T1000 (cell line): Measurements from ENCODE around the gene PCYT2.
A peak's percentile ranks its signal among the peaks of the same experiment; 100 is the strongest.

Source experiments
- DNase-seq: peaks from one replicate; lab custom pipeline; 2025; ENCODE audit warnings: mixed read lengths; lab: John Stamatoyannopoulos, UW

PCYT2 gene

DNA sequence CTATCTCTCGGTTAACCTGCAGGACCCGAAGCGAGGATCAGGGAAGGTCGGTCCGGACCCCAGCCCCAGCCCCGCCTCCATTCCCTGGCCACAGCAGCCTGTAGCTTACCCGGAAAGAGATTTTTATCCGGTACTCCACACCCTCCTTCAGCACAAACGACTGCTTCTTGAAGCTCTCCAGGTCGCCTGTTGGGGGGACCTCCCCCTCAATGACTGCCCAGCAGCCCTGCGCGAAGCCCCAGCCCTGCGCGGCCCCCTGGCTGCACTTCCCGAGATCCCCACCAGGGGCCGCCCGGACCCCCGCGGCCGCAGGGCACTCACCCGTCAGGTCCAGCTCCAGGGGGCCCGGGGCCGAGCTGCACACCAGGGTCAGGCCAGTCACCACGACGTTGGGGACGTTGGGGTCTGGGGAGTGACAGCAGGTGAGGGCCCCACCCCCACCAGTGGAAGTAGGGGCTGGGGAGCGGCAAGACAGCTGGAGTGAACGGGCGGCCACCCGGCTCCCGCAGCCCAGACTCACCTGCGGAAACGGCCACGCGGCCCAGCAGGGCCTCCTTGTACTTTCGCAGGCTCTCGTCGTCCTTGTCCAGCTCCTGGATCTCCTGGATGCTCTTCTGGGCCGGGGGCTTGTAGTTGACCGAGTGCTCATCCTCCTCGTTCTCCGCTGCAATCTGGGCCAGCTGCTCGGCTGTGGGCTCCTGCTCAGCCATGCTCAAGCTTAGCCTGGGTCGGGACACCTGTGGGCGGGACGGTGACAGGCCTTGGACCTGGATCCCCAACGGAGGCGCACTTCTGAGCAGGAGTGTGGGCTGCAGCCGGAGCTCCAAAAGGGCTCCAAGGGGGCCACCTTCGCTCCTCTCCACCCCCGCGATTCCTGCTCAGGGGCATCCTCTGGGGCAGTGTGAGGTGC, 41.7 kb downstream of the PCYT2 start:
- peak; percentile 61 for DNase-seq

DNA sequence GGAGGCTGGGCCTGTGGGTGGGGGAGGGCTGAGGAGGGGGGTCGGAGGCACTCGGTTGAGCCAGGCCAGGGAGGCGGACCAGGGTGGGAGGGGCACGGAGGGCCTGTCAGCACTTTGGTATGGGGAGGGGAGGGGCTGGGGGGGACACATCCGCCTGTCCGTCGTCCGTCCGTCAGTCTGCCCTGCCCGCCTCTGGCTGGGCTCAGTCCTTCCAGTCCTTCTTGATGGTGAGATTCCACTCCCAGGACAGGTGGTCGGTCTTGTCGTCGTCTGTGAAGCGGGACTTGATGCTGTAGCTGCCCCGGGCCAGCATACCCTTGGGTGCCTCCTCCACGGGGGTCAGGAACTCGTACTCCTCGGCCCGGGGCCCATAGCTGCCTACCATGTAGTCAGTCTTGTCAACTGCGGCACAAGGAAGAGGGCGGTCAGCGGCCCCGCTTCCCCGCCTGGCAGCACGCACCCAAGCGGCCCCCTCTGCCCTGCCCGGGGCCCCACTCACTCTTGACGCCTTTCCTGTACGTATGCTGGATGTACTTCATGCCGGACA, 42.5 kb downstream of the PCYT2 start:
- peak; percentile 77 for DNase-seq

DNA sequence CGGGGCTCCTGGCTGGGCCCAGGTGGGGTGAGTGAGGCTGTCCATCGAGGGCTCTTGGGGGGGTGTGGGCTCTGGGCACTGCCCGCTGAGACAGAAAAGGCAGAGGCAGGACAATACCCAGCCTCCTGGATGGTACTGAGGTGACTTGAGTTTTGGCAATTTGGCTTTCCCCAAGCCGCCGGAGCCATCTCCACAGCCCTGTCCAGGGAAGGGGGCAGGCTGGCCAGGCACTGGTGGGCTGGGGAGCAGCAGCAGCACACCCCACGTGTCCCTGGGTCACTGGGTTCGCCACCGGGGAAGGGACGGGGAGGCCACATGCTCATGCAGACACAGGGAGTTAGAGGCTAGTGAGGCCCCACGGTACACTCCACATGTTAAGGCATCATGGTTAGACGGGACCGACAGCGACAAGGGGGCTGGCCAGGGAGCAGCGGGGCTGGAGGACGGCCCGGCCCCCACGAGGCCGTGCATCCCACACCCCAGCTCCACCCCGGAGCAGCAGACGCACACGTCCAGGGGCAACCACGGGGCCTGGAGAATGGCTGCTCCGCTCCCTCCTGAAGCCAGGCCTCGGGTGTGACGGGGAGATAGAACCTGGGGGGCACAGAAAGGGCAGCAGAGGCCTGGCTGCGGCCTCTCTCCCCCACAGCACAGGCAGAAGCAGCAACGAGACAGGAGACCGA, 43.1 kb downstream of the PCYT2 start:
- DNase-seq, result no peak

DNA sequence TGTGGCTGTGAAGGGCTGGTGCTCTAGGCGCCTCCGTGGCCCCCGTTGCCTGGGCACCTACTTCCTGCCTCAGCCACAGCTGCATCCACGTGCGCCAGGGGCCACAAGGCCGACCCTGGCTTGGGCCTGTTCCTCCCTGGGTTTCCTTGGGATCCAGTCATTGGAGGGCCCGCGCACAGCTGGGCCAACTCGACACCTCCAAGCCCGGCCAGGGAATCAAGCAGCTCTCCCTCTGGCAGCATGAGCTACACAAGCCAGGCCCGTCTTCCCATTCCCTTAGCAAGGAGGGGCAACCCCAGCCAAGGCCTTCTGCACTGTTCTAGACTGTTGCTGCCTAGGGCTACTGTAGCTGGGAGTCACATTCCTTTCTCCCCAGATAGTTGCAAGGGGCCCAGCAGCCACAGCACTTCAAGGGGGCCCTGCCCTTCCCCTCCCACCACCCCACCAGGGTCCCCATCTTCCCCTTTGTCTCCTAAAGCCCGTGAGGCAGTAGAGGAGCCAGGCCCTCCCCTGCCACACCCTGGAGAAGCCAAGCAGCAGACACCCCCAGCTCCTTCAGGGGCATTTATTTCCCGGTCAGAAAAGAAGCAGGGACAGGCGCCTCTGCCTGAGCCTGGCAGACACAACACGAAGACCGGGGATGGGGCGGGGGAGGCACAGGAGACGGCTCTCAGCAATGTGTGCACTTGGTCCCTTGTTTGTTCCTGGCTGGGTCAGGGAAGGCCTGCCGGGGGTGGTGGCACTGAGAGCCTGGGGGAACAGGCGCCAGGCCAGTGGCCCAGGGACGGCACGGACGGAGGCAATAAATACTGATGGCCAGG, 43.8 kb downstream of the PCYT2 start:
- DNase-seq, result peak; percentile 30

DNA sequence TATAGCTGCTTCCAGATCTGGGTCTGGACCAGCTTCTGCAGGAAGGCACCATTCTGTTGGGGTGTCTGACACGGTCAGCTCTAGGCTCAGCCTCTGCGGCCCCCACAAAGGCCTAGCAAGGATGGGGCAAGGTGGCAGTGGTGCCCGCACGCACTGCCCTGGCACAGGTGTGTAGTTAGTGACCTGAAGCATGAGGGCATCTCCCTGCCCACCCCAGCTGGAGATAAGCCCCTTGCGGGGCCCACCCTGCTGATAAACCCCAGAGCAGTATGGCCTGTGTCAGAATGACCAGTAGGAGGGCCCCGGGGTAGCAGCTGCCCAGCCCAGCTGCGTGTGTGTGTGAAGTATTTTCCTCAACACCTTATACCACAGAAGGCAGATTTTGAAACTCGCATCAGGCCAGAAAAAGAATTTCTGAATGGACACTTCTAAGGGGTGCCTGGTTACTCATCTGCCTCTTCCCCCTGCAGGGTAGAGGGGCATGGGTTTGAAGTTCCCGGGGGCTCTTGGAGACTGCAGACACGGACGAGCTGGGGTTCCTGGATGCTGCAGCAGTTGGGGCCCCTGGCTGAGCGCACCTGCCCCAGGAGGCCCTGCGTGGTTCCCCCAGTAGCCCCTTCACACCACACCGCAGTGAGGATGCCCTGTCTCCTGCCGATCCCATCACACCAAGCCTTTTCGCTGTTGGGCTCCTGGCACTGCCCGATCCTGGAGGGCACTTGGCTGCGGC, 44.6 kb downstream of the PCYT2 start:
- DNase-seq, result no peak

DNA sequence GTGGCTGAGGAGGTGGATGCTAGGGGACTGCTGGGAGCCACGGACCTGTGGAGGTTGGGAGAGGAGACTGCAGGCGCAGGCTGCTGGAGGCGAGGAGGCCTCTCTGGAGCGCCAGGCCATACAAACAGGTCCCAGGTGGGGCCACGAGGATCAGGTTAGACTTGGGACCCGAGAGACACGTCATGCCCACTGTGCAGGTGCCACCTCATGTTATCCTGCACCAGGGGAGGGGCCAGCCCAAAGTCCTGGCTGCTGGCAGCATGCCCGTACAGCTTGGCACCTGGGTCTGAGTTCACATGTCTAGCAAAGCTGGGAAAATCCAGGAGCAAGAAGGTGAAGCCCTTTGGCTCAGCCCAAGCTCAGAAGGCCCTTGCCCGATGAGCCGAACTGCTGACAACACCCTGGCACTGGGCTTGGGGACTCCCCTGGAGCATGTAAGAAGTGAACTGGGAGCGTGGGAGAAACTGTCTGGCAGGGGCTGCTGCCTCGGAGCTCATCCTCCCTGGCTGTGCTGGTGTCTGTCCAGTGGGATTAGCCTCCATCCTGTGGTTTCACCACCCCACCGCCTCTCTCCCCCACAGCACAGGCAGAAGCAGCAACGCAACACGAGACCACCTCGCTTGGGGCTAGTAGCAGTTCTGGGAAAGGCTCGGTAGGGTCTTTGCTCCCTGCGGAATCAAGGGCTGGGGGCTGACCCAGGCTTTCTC, 45.3 kb downstream of the PCYT2 start:
- DNase-seq, result no peak

DNA sequence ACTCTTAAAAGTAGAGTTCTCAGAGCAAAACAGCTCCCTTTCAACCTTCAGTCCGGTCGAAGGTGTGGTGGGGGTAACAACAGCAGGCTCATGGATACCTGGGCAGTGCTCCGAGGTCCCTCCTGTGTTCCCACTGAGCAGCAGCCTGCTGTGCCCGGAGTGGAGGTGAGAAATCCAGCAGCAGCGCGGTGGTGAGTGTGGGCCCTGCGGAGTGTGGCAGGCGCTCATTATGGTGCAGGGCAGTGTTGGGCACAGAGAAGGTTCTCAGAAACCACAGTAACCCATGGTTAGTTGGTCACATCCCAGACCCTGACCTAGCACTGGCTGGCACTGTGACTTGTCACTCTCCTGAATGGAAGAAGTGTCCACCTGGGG, 45.9 kb downstream of the PCYT2 start:
- no peak for DNase-seq

DNA sequence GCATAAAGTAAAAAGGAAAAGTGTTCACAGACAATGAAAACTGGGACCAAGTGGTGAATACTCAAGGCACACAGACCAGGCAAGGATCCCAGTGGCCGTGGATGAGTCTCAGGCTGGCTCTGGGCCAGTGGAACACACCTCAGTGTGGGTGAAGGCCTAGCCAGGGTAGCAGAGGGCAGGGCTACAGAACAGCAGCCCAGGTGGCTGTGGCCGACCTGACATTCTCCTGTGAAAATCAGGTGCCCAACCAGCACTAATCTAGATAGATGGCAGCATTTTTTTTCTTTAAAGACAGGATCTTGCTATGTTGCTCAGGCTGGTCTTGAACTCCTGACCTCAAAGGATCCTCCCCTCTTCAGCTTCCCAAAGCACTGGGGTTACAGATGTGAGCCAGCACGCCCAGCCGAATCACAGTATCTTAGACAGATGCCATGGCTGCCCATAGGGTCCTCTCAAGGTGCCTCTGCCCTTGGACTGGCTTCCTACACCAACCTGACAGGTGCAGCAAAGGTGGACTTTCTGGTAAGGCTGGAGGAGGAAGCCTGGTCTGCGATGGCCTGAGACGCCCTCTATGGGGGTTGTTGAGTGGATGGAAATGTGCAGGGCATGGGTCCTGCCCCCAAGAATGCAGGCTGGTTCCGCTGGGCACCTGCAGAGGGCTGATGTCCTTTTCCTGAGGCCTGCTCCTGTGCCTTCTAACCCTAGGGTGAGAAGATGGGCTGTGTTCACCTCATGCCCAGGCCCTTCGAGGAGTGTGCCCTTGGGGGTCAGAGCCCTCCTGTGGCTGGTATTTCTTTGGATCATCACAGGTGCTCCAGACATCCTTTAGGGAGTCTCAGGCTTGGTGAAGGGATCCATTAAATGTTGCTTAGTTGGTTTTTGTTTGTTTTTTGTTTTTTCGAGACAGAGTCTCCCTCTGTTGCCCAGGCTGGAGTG, 47.1 kb downstream of the PCYT2 start:
- no peak for DNase-seq

DNA sequence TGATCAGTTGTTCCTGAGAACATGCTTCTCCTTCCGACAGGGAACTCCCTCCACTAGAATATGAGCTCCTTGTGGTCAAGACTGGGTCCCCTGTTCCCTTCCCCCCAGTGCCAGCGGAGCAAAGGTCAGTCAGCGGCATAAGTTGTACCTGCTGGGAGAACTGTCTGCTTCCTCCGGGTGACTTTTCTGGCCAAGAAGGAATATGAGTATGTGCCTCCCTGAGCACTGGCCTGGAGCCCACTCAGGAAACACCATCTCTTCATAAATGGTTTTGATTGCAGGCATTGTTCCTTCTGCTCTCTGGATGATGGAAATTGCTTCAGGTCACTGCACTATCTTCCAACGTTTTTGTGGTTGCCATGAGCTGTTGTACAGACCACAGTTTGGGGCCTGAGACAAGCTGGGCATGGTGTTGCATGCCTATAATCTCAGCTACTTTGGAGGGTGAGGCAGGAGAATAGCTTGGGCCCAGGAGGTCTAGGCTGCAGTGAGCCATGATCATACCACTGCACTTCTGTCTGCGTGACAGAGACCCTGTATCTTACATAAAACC, 48.0 kb downstream of the PCYT2 start:
- DNase-seq, result no peak

DNA sequence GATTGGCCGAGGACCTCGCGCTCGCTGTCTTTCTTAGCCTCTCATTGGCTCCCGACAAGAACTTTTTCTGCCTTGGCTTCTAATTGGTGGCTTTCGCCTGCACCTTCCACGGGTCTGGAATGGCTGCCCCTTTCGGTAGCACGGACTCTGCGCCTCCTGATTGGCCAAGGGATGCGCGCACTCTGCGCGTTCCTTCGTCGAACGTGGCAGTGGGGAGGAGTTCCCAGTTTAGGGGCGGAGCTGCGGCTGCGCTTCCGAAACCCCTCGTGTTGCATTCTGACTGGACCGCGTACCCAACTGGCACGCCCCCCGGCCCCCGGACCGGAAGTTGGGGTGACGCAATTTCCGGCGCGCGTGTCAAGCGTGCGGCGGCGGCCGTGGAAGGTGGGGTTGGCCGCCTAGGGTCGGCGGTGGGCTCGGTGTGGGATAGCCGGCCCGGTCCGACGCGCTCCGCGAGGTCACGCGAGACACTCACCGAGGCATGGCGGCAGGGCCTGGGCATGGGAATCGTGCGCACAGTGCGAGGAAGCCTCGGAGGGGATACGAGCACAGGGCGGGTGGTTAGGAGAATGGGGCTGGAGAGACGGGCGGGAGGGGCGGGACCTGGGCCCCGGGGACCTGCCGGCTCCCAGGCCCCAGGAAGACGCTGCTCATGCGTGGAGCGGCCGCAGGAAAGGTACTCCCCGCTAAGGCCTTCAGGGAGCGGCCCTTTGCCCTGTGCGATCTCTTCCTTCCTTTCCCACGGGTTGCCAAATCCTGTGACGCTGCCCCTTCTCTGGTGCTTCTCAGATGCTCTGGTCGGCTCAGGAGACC, 50.2 kb downstream of the PCYT2 start:
- DNase-seq, result peak; percentile 99

DNA sequence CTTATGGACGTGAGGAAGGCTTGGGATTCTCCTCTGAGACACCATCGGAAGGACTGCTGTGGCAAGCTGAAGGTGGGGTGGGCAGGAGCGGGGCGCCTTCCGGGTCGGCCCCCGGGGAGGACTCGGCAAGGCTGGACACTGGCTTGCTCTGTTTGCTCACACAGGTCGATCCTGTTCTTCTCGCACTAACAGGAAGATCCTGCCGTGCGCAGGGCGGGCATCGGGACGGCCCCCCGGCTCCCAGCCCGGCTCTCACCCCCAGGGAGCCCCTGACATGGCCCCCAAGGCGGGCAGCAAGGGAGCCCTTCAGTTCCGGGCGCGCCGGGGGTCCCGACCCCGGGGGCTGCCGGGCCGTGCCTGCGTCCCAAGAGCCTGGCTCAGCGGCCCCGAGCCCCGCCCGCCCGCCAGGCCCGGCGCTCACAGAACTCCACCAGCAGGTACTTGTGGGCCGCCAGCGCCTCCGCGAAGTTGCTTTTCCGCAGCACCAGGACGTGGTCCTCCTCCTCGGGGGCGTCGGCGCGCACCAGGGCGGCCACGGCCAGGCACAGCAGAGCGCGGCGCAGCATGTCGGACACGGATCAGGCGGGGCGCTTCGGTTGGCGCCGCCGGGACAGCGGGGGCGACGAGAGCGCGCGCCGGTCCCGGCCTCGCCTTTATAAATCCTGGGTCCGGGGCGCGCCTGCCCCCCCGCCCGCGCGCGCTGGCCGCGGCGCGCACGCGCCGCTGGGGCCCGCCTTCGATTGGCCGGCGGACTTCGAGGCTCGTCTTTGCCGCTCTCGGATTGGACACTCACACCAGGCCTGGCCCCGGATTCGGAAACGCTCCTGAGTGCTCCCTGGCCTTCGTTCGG, 51.1 kb downstream of the PCYT2 start, which contains the start of gene P4HB:
TSS of gene P4HB (minus strand) at position 630 of the 850 bp plus-strand sequence. CDS start at position 566, 64 bp downstream.
- DNase-seq, result no peak

DNA sequence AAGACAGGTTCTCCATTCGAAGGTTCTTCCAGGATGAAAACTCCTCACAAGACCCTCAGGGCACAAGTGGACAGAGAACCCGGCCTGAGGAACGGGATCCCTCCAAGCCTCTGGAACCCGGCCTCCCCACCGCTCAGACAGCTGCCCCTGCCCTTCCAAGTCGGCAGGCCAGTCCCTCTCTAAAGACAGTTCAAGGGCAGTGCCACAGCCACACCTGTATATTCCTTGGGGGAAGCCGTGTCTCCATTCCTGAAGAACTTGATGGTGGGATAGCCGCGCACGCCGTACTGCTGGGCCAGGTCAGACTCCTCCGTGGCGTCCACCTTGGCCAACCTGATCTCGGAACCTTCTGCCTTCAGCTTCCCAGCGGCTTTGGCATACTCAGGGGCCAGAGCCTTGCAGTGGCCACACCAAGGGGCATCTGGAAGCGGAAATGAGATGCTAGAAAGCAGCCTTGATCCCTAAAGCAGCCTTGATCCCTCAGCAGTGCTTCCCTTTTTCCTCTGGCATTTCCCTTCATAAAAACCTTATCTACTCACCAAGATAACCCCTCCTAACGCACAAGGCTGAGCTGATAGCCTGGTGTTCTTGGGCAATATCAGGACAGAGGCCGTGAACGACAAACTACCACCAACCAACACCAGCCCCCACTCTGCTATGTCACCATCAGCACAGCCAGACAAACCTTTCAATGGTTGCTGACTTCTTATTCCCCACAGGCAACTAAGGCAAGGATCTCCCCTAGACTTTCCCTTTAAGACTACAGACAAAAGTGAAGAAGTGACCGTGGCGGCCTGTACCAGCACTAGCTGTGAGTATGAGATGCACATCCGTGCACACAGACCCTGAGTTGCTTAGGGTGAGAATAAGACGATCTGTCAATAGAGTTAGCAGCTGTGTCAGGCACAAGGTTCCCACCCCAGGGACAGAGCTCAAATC, 52.0 kb downstream of the PCYT2 start:
- DNase-seq, result no peak

DNA sequence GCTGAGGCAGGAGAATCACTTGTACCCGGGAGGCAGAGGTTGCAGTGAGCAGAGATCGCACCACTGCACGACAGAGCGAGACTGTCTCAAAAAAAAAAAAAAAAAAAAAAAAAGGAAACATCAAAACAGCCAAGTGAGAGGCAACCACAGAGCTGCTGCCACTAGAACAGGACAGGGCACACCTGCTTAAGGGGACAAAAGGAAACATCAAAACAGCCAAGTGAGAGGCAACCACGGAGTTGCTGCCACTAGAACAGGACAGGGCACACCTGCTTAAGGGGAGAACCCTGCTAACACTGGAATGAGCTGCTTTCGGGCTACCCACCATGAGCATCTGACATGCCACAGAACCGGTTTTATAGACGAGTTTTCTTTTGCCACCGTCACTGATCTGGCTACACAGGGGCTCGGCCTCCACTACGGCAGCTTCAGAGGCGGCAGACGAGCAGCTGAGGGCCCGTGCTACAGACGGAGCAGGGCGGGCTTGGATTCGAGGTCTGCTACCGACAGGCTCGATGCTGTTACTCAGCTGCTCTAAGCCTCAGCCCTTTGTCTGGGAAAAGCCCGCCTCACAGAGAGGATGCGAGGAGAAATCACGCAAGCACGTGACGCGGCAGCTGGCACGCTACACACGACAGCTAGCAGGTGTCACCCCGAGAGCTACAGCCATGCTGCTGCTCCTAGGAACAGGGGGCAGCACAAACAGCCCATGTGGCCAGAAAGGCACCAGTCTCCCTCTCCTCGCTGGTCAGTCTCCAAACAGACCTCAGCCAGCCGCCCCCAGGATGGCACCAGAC, 52.8 kb downstream of the PCYT2 start:
- no peak for DNase-seq

DNA sequence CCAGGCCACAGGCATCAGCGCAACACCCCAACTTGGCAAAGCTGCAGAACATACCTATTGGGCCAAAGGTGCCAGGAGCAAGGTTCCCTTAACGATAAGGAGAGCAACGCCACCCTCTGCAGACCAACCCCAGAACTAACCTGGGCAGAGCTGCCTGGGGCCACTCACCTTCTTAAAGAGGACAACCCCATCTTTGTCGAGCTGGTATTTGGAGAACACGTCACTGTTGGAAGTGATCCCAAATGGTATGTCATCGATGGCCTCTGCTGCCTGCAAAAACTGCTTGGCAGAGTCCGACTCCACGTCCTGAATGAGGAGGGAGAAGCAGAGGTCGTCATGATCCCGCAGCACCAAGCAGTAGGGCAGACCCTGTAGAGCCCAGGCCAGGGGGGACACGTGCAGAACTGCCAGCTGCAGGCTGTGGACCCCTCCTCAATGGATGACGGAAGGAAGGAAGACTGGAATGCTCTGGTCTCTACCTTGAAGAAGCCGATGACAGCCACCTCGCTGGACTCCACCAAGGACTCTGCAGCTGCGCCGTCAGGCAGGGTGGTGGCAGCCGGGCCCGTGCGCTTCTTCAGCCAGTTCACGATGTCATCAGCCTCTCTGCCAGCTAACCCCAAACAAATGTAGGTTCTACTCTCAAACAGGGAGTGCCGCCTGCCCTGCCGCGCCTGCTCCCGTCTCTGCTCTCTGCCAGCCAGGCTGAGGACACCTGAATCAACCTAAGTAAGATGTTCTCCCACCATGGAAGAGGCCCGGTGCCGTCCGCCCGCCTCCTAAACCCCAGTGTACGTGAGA, 56.0 kb downstream of the PCYT2 start:
- no peak for DNase-seq

DNA sequence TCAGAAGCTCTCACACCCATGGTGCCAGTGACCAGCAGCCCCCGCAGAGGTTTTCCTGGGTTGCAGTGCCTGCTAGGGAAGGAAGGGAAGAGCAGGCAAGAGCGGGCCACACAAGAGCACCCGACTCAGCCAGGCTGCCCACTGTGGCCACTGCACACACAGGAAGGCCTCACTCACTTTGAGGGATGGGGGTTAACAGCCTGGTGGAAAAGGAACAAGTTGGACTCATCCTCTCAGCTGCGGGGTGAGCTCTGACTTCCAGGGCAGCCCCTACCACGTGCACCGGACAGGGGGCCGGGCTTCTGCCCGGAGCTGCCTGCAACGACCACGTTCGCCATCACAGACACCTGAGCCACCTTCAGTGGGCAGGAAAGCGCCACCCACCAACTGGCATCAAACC, 59.0 kb downstream of the PCYT2 start:
- no peak for DNase-seq
